Smooth muscle cell (in vitro differentiated cells): ENCODE measurements around the gene RBMS3. TPM values are rescaled to one million over a fixed set of nuclear protein-coding genes. Genes with fewer than 3 reads are reported as not detected.

Experiments used
- DNase-seq: peaks from one replicate; lab custom pipeline; 2025; ENCODE audit not compliant: unreplicated experiment; lab: John Stamatoyannopoulos, UW
- H2AFZ ChIP-seq: fragments of 200-600 bp; sonication (generic); 2 replicates; pipeline ENCODE4 v1.6.0; 2016; ENCODE audit warnings: antibody characterized with exemption, low read depth, mild to moderate bottlenecking
- H3F3A ChIP-seq: fragments of 200-600 bp; sonication (generic); 2 replicates; pipeline ENCODE4 v1.6.0; 2017; ENCODE audit warnings: antibody characterized with exemption, low read depth
- H3K27ac ChIP-seq: fragments of 200-600 bp; sonication (generic); 2 replicates; pipeline ENCODE4 v1.5.1; 2016; ENCODE audit warnings: low read depth, mild to moderate bottlenecking
- H3K27me3 ChIP-seq: fragments of 200-600 bp; sonication (generic); 2 replicates; pipeline ENCODE4 v1.6.1; 2016; ENCODE audit warnings: low read depth, mild to moderate bottlenecking
- H3K36me3 ChIP-seq: fragments of 200-600 bp; sonication (generic); 2 replicates; pipeline ENCODE4 v1.5.1; 2016; ENCODE audit warnings: low read depth
- H3K4me1 ChIP-seq: fragments of 200-600 bp; sonication (generic); 2 replicates; pipeline ENCODE4 v1.5.1; 2016; ENCODE audit warnings: low read depth
- H3K4me2 ChIP-seq: fragments of 200-600 bp; sonication (generic); 2 replicates; pipeline ENCODE4 v1.6.0; 2016; ENCODE audit warnings: mild to moderate bottlenecking
- H3K4me3 ChIP-seq: fragments of 200-600 bp; sonication (generic); 2 replicates; pipeline ENCODE4 v1.5.1; 2016; ENCODE audit warnings: mild to moderate bottlenecking
- H3K79me2 ChIP-seq: fragments of 200-600 bp; sonication (generic); 2 replicates; pipeline ENCODE4 v1.6.0; 2016; ENCODE audit warnings: low read depth, mild to moderate bottlenecking
- H3K9ac ChIP-seq: fragments of 200-600 bp; sonication (generic); 2 replicates; pipeline ENCODE4 v1.6.0; 2016; ENCODE audit warnings: low read depth
- H3K9me3 ChIP-seq: fragments of 200-600 bp; sonication (generic); replicated peaks from 2 replicates; pipeline ENCODE4 v1.5.1; 2016; ENCODE audit warnings: low read depth
- H4K20me1 ChIP-seq: fragments of 200-600 bp; sonication (generic); 2 replicates; pipeline ENCODE4 v1.6.0; 2016; ENCODE audit warnings: low read depth
- WGBS: methylation state at CpG from one replicate; pipeline ENCODE4 v1.1.7; 2016; ENCODE audit warnings: low lambda C conversion rate; 5-methylcytosine and 5-hydroxymethylcytosine counted together
- polyA plus RNA-seq: library from polyadenylated mRNA; unstranded; fragments of >200 nt; fragmentation: Nextera tagmentation; extraction: Ambion mirVana; gene quantifications from 2 replicates; pipeline ENCODE4 v1.2.1, GENCODE V29; 2016
- total RNA-seq: library from RNA; depleted of rRNA; stranded (reverse); fragments of >200 nt; gene quantifications from 2 replicates; pipeline ENCODE4 v1.2.3, GENCODE V29; 2014
- TF ChIP-seq, protein P1 (sequence below): fragments of 200-600 bp; sonication (generic); IDR thresholded peaks from 2 replicates; pipeline ENCODE4 v1.5.1; 2017; ENCODE audit warnings: borderline replicate concordance, mild to moderate bottlenecking, antibody characterized with exemption; ENCODE audit not compliant: insufficient read depth, poor library complexity, severe bottlenecking

Gene RBMS3
- total and polyA plus RNA-seq, 2 experiments from 2014 or later: 42.9 to 50.6 TPM

DNA sequence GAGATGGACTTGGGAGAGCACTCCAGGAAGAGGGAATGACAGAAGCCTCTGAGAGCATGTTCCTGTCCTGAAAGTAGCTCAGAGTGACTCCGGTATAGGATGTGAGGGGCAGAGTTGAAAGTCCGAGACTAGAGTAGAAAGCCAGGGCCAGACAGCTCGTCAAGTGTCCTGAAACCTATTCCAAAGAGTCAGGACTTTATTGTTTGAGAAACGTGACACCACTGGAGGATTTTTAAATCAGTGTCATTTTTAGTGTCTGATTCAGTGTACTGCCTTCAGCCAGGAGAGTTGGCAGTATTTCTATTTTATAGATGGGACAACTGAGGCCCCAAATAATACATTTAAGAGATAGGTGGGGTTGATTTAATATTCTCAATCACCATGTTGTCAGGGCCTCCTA is 1.6 kb upstream of the RBMS3 start:
- no peaks in the 10 kb centered on the region for H4K20me1 ChIP-seq
- peak overlapping the region; percentile 17 for H2AFZ ChIP-seq
- no peak overlapping the region for H3K27ac ChIP-seq
- peak overlapping the region; percentile 87 for H3K4me2 ChIP-seq
- H3F3A ChIP-seq: peaks cover 7% of the 10 kb centered on the region
- H3K9me3 ChIP-seq: no peaks in the 10 kb centered on the region
- H3K9ac ChIP-seq: peak overlapping the region; percentile 93
- TF ChIP-seq, protein P1, sequence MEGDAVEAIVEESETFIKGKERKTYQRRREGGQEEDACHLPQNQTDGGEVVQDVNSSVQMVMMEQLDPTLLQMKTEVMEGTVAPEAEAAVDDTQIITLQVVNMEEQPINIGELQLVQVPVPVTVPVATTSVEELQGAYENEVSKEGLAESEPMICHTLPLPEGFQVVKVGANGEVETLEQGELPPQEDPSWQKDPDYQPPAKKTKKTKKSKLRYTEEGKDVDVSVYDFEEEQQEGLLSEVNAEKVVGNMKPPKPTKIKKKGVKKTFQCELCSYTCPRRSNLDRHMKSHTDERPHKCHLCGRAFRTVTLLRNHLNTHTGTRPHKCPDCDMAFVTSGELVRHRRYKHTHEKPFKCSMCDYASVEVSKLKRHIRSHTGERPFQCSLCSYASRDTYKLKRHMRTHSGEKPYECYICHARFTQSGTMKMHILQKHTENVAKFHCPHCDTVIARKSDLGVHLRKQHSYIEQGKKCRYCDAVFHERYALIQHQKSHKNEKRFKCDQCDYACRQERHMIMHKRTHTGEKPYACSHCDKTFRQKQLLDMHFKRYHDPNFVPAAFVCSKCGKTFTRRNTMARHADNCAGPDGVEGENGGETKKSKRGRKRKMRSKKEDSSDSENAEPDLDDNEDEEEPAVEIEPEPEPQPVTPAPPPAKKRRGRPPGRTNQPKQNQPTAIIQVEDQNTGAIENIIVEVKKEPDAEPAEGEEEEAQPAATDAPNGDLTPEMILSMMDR: no peak
- WGBS: 54% methylated on average over 4 of the region's 4 CpGs
- H3K79me2 ChIP-seq: peaks cover 55% of the 10 kb centered on the region
- H3K36me3 ChIP-seq: no peaks in the 10 kb centered on the region
- peaks cover 10% of the 10 kb centered on the region for H3K4me1 ChIP-seq
- DNase-seq: no peak
- peak overlapping the region; percentile 69 for H3K4me3 ChIP-seq
- no peaks in the 10 kb centered on the region for H3K27me3 ChIP-seq

DNA sequence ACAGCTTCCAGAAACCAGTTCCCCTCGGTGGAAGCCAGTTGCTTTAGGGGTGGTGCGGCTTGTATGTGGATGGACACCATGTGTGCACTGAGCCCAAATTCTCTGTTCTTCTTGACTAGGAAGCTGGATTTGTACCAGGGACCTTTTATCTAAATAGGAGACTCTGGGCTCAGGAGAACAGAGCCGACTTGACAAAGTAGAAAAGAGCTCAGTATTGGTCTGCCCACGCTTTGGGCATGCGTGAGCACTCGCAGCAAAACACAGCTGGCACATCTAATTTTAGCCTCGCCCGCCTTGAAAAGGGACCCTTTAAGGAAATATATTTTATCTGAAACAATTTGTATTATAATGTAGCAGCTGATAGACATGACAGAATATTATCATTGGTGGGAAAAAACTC is 1.1 kb upstream of the RBMS3 start:
- Histone ChIP-seq H3K4me3 (peak overlapping the region; percentile 69), H3K36me3 (no peaks in the 10 kb centered on the region), H2AFZ (peak overlapping the region; percentile 69), H4K20me1 (no peaks in the 10 kb centered on the region), H3K27ac (peak overlapping the region; percentile 94), H3K4me2 (peak overlapping the region; percentile 87), H3K4me1 (peaks cover 12% of the 10 kb centered on the region), H3K27me3 (no peaks in the 10 kb centered on the region), H3F3A (peaks cover 7% of the 10 kb centered on the region), H3K9me3 (no peaks in the 10 kb centered on the region), H3K9ac (peak overlapping the region; percentile 93), H3K79me2 (peaks cover 60% of the 10 kb centered on the region)
- 44% methylated on average over 8 of the region's 8 CpGs for WGBS
- TF ChIP-seq, protein P1: no peak
- DNase-seq: no peak

DNA sequence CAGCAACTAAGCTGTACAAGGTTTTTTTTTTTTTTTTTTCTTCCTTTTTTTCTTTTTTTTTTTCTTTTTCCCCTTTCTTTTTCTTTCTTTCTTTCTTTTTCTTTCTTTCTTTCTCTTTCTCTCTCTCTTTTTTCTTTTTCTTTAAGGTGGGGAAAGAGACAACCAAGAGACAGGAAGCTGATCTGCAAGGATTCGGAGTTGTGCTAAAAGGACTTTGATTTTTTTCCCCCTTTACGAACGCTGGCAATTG is 148 bp downstream of the RBMS3 start:
- Histone ChIP-seq H4K20me1 (no peaks in the 10 kb centered on the region), H3K79me2 (peaks cover 72% of the 10 kb centered on the region), H3K36me3 (no peaks in the 10 kb centered on the region), H3K4me2 (peak overlapping the region; percentile 87), H3K27ac (peak overlapping the region; percentile 94), H3K4me3 (peak overlapping the region; percentile 69), H2AFZ (peak overlapping the region; percentile 92), H3K9ac (peak overlapping the region; percentile 93), H3K9me3 (no peaks in the 10 kb centered on the region), H3K4me1 (peaks cover 20% of the 10 kb centered on the region), H3K27me3 (no peaks in the 10 kb centered on the region), H3F3A (peaks cover 7% of the 10 kb centered on the region)
- DNase-seq: no peak
- TF ChIP-seq, protein P1: no peak
- WGBS: 0% methylated on average over 3 of the region's 3 CpGs
